Lower lobe of right lung (tissue), 2 donors: Measurements from ENCODE around the gene HOXA10. TPM values are rescaled to one million over a fixed set of nuclear protein-coding genes. Genes with fewer than 3 reads are reported as not detected.

Experiments used
- ATAC-seq, 2 donors: fragments of 200-7000 bp; cut with Tn5 transposase; one replicate each; pipeline ENCODE4 v1.9.1; 2020 to 2022; ENCODE audit warnings: mild to moderate bottlenecking in 2 of 2, moderate library complexity in 2 of 2
- DNase-seq: peaks from one replicate; pipeline ENCODE4 v3.0.0-alpha.2; 2020
- H3K27ac ChIP-seq: fragments of 200-600 bp; one replicate; pipeline ENCODE4 v1.8.0; 2022
- H3K27me3 ChIP-seq: fragments of 200-600 bp; one replicate; pipeline ENCODE4 v1.8.0; 2022; ENCODE audit warnings: low read depth
- H3K36me3 ChIP-seq: fragments of 200-600 bp; one replicate; pipeline ENCODE4 v1.8.0; 2022; ENCODE audit warnings: mild to moderate bottlenecking
- H3K4me1 ChIP-seq: fragments of 200-600 bp; one replicate; pipeline ENCODE4 v1.8.0; 2022
- H3K4me3 ChIP-seq: fragments of 200-600 bp; one replicate; pipeline ENCODE4 v1.8.0; 2022; ENCODE audit warnings: mild to moderate bottlenecking
- H3K9me3 ChIP-seq: fragments of 200-600 bp; one replicate; pipeline ENCODE4 v1.8.0; 2022
- intact Hi-C: fragments of 100-400 bp; cut with DNase I; formaldehyde crosslinking; loops from one replicate; pipeline ENCODE4 v1.11.0; 2022
- long read RNA-seq: library from polyadenylated mRNA; unstranded; transcript quantifications from one replicate; pipeline ENCODE4 v2.0.0, GENCODE V29; 2021
- total RNA-seq: library from RNA; stranded (reverse); fragmentation: NEBNext Ultra II Directional; extraction: Animal tissue kit (Norgen Biotek cat#: 25700); gene quantifications from one replicate; pipeline ENCODE4 v1.2.1, GENCODE V29; 2021
- TF ChIP-seq, protein P1 (sequence below): fragments of 200-600 bp; IDR thresholded peaks from one replicate; pipeline ENCODE4 v1.8.0; 2022; ENCODE audit warnings: antibody characterized with exemption, mild to moderate bottlenecking
- donor health status: DM: no; HTN: yes; CAD: no; lungs with severe emphysema.

The HOXA10 gene
- 0.38 TPM for total RNA-seq
- long read RNA-seq, result 0 reads

DNA sequence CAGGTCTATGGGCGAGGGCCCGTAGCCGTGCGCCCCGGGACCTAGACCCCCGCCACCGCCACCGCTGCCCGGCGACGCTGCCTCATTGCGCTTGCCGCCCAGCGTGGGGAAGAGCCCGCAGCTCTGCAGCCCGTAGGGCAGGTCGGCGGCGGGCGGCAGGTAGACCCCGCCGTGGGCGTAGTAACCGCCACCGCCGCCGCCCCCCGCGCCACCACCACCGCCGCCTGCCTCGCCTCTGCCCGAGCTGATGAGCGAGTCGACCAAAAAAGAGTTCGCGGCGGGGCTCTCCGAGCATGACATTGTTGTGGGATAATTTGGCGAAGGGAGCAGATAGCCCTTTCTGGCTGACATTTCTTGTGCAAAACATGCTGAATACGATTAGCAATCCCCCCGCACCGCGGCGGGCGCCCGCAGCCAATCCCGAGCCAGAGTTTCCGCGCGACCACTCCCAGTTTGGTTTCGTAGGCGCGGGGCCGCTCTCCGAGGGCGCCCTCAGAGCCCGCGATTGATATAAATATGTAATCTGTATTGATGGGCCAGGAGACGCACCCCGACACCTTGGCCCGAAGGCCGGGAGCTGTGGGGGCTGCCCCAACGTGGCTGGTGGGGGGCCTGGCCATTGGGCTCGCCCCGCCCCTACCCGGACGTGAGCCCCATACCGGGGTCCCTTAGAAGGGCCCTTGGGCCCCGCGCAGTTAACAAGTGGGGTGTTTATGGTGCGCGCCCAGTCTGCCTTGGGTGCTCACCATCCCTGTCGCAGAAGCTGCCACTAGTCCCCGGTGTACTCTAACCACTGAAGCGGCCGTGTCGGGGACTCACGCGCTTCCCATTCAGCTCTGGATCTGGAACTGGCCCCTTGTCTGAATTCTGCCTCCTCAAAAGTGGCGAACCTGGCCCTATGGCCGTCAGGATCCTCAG, at the start of gene HOXA10:
Gene HOXA10 (minus strand): TSS at position 365 of the 918 bp plus-strand sequence. CDS start 14 bp downstream, at position 351.
- DNase-seq (peak; percentile 43), ATAC-seq (peak in 1 of 2 donors; percentile 14)
- TF ChIP-seq, protein P1, sequence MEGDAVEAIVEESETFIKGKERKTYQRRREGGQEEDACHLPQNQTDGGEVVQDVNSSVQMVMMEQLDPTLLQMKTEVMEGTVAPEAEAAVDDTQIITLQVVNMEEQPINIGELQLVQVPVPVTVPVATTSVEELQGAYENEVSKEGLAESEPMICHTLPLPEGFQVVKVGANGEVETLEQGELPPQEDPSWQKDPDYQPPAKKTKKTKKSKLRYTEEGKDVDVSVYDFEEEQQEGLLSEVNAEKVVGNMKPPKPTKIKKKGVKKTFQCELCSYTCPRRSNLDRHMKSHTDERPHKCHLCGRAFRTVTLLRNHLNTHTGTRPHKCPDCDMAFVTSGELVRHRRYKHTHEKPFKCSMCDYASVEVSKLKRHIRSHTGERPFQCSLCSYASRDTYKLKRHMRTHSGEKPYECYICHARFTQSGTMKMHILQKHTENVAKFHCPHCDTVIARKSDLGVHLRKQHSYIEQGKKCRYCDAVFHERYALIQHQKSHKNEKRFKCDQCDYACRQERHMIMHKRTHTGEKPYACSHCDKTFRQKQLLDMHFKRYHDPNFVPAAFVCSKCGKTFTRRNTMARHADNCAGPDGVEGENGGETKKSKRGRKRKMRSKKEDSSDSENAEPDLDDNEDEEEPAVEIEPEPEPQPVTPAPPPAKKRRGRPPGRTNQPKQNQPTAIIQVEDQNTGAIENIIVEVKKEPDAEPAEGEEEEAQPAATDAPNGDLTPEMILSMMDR, result no peak
- Histone ChIP-seq H3K27ac (no peak within 1 kb of the TSS), H3K36me3 (no peaks in the 10 kb centered on the region), H3K4me1 (peaks cover 38% of the 10 kb centered on the region), H3K9me3 (no peaks in the 10 kb centered on the region), H3K4me3 (peak within 1 kb of the TSS; percentile 56), H3K27me3 (peaks cover 100% of the 10 kb centered on the region)
- intact Hi-C loops, result no loop called here

DNA sequence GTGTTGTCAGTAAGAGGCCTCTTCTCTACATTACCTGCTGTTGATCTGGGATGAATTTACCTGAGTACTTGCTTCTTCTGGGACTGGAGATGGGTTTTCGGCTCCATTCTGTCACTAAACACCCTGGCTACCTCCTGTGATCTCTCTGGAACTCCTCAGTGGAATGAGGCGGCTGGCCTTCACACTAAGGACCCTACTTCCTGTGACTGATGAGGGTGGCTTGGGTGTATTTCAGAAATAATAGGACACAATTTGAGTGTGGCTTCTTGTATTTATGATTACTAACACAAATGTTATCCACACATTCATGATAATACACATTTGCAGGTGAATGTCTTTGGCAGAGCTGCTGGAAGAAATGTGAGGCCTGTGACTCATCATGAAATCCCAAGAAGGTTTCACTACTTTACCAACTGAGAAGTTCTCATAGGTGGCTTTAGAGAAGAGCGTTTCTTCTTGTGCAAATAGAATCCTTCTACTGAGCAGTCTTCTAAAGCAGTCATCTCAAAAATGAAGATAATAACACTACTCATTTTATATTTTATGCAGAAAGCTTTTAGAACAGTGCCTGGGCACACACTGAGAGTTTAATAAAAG, 47.2 kb upstream of the HOXA10 start:
- H3K9me3 ChIP-seq, result no peaks in the 10 kb centered on the region
- intact Hi-C loops, result no loop called here
- no peaks in the 10 kb centered on the region for H3K36me3 ChIP-seq
- TF ChIP-seq, protein P1, result no peak
- no peaks in the 10 kb centered on the region for H3K4me1 ChIP-seq
- H3K27me3 ChIP-seq, result peaks cover 92% of the 10 kb centered on the region
- ATAC-seq, result no peak
- no peak for DNase-seq
- H3K27ac ChIP-seq, result no peak overlapping the region
- H3K4me3 ChIP-seq, result no peak overlapping the region

DNA sequence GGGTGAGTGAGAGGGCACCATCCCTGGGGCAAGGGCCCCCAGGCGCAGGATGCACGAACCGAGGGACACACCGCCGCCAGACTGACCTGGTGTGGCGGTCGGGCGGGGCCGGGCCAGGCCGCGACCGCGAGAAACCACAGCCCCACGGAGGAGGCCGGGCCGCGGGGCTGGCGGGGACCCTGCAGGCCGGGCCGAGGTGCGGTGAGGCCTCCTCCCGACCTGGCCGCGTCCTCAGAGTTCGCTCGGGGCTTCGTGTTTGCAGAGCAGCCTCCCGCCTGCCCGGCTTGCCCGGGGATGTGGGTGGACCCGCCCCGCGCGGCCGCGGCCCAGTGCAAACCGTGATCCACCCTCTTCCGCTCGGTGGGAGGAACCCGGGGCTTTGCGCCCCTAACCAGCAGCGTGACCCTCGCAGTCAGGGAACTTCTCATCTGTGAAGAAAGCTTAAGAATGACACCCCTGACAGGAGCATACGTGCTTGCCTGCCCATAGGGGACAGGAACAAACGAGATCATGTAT, 46.4 kb upstream of the HOXA10 start:
- no peak overlapping the region for H3K27ac ChIP-seq
- peaks cover 92% of the 10 kb centered on the region for H3K27me3 ChIP-seq
- H3K36me3 ChIP-seq, result no peaks in the 10 kb centered on the region
- TF ChIP-seq, protein P1, result no peak
- no peaks in the 10 kb centered on the region for H3K4me1 ChIP-seq
- intact Hi-C loops, result no loop called here
- DNase-seq (no peak), ATAC-seq (peak in 1 of 2 donors; percentile 29)
- no peaks in the 10 kb centered on the region for H3K9me3 ChIP-seq
- peak overlapping the region; percentile 27 for H3K4me3 ChIP-seq

DNA sequence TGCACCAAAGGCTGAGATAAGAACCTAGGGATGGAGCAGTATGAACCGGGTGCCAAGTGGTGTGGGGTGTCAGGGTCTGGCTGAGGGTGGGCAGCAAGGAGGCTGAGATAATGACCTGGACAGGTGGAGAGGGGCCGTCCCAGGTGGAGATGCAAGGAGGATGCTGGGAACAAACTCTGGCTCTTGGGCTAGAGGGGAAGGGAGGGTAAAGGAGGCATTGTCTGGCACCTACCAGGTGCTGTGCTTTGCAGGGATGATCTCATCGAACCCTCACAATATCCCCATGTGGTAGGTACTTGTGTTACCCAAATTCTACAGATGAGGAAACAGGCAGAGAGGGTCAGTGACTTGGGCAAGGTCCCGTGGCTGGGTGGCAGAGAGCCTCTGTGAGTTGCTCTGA, 45.7 kb upstream of the HOXA10 start:
- no peak overlapping the region for H3K27ac ChIP-seq
- H3K36me3 ChIP-seq, result no peaks in the 10 kb centered on the region
- no peaks in the 10 kb centered on the region for H3K9me3 ChIP-seq
- intact Hi-C loops, result no loop called here
- H3K27me3 ChIP-seq, result peaks cover 92% of the 10 kb centered on the region
- ATAC-seq, result no peak
- no peak for DNase-seq
- no peaks in the 10 kb centered on the region for H3K4me1 ChIP-seq
- H3K4me3 ChIP-seq, result no peak overlapping the region
- TF ChIP-seq, protein P1, result no peak

DNA sequence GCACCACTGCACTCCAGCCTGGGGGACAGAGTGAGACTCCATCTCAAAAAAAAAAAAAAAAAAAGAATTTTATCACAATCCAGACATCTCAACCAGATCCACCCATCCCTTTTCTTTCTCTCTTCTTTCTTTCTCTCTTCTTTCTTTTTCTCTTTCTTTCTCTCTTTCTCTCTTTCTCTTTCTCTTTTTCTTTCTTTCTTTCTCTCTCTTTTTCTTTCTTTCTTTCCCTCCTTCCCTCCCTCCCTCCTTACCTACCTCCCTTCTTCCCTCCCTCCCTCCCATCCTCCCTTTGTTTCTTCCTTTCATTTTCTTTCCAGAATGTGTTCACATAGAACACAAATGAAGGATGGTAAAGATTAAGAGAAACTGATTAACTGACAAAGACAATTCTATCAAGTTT, 43.8 kb upstream of the HOXA10 start:
- no peak overlapping the region for H3K27ac ChIP-seq
- no peak overlapping the region for H3K4me3 ChIP-seq
- peaks cover 7% of the 10 kb centered on the region for H3K4me1 ChIP-seq
- H3K9me3 ChIP-seq, result no peaks in the 10 kb centered on the region
- no peaks in the 10 kb centered on the region for H3K36me3 ChIP-seq
- ATAC-seq, result no peak
- TF ChIP-seq, protein P1, result no peak
- peaks cover 92% of the 10 kb centered on the region for H3K27me3 ChIP-seq
- intact Hi-C loops, result no loop called here
- DNase-seq, result no peak
